ENCODE results near the gene ANXA2.

- no peak for TF ChIP-seq GATA2 (IDR thresholded peaks at IDR 0.05; ENCODE audit: low read depth, low read length)
- no peak for TF ChIP-seq GATA3 (IDR thresholded peaks at IDR 0.05; ENCODE audit: low read depth, low read length)
Observed at GRCh38 chr15:60323322-60323721, 74.5 kb downstream of the ANXA2 start.
